NK-92 treated with Interleukin-12 subunit alpha and Interleukin-12 subunit beta, amount 100 ng/mL, for 24 hours (cell line): Measurements from ENCODE around the gene TENM4.

Experiments used
- DNase-seq: peaks from one replicate; lab custom pipeline; 2025; lab: John Stamatoyannopoulos, UW

The TENM4 gene

DNA sequence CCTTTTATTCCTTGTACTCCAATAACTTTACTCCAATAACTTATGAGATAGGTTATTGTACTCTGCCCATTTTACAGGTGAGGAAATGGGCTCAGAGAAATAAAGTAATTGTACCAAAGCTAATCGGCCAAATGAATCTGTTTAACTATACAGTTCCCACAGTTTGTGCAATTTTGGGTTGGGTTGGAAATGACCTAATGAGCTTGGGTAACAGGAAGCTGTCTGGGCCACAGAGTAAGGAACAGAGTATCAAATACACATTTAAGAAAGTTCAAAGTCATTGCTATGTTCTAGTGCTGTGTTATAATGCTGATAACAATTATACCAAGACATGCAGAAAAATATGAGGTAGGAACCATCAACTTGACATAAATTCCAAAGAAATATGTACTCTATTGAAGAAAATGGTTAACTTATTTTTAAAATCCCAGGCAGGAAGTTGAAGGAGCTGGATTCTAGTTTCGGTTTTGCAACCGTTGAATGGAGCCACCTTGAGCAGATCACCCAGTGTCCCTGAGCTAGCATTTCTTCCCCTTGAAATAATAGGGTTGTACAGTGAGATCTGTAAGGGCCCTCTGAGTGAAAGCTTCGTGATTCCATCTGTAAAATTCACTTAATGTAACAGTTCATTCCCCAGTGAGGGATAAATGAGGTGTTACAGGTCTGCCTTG, 505.3 kb downstream of the TENM4 start:
- DNase-seq, result no peak

GRCh38 chr11:78933350-78933749, 507.5 kb downstream of the TENM4 start:
- no peak for DNase-seq

DNA sequence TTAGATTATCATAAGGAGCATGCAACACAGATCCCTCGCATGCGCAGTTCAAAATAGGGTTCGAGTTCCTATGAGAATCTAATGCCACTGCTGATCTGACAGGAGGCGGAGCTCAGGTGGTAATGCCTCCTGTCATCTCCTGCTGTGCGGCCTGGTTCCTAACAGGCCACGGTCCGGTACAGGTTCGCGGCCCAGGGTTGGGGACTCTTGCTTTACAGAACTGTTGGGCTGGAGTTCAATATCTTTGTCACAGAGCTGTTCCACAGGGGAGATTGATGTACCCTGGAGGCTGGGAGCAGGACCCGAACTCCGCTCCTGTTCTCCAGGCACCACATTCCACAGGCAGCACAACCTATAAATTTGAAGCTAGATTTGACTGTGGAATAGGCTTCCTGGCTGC, 508.1 kb downstream of the TENM4 start:
- DNase-seq, result no peak

DNA sequence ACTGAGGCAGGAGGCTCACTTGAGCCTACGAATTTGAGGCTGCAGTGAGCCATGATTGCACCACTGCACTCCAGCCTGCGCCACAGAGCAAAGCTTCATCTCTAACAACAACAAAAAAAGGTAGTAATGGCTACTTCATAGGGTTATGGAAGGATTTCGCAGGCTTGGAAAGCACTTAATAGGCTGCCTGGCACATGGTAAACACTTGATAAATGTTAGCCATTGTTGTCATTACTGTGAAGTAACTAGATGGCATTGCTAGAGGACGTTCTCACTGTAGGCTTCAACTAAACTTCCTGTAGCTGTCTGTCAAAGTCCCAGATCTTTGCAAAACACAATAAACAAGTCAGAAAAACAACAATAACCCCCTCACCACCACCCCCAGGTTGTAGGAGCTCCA, 508.9 kb downstream of the TENM4 start:
- no peak for DNase-seq

DNA sequence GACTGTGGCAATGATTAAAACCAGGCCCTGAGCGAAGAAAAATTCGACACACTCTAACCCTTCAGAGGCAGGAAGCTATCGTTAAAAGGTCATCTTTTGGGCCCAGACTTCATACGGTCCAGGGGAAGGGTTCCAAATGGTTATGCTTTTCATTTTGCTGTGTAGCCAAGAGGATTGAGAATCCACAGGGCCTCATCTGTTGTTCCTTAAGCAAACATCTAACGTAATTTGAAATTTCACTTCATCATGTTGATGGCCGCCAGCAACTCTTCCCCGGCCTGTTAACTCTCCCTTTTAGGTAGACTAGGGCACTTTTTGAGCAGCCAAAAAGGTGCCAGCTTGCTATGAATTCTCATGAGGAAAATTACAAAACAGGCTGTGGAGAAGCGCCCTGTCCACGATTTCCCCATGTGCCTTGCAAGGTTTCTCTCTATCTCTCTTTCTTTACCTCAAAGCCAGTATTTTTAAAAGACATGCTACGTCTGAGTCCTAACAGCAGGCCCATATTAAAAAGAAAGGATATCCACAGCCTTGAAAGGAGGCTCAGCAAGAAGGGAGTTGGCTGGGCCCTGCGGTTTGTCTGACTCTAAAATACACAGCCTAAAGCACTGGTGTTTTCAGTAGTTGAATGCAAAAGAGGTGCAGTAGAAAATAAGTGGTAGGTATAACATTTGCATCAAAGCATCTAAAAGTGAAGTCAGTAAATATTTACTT, 509.9 kb downstream of the TENM4 start:
- DNase-seq, result no peak

DNA sequence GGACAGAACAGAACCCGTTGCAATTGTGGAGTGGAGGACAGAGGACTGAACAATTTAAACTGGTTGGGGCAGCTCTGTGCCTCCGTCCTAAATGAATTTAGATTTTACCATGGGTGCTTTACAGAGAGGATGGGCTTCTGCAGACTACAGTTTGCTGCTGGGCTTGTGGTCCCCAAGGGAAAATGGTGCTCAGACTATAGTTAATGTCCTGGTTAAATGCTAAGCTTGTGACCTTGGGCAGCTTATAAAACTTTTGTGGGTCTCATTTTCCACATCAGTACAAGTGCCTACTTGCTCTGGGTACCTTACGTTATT, 511.0 kb downstream of the TENM4 start:
- DNase-seq, result no peak

- DNase-seq, result no peak
Measured at GRCh38 chr11:78929207-78929905, 511.5 kb downstream of the TENM4 start.

DNA sequence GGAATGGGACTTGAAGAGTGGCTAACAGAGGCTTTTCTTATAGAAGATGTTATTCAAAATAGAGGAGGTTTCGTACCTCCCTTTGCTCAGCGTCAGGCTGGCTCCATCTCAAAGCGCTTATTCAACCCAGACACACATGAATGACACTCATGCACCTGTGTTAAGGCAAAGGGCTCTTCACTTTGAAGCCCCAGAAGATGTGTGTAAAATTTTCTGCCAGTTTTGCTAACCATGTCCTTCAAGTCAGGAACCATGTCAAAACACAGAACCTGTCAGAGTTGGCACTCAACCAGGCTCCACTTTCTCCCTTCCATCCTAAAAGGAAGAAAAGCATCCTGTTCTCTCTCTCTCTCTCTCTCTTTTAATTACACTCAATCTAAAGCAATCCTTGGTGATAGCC, 513.3 kb downstream of the TENM4 start:
- no peak for DNase-seq

GRCh38 chr11:78926633-78927338, 514.0 kb downstream of the TENM4 start:
- no peak for DNase-seq

- DNase-seq, result no peak
Measured at GRCh38 chr11:78925387-78925786, 515.4 kb downstream of the TENM4 start.

- DNase-seq, result no peak
Measured at GRCh38 chr11:78922859-78923625, 517.8 kb downstream of the TENM4 start.

DNA sequence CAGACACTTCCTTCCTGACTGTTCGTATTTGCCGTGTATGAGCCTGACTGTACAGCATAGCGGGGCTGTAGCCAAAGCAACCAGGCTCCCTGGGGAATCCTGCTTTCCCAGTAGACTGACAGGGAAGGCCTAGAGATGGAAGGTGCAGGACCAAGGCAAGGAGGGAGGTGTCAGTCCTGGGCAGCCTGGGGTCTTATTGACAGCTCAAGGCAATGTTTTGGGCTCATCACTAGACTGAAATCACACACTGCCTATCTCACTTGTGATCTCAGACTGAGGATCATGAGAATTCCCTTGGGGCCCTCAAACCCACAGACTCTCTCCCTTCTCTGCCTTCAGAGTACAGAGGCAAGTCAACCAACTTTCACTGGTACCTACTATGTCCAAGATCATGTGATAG, 519.3 kb downstream of the TENM4 start:
- DNase-seq, result no peak

GRCh38 chr11:78920329-78920728, 520.5 kb downstream of the TENM4 start:
- no peak for DNase-seq

DNA sequence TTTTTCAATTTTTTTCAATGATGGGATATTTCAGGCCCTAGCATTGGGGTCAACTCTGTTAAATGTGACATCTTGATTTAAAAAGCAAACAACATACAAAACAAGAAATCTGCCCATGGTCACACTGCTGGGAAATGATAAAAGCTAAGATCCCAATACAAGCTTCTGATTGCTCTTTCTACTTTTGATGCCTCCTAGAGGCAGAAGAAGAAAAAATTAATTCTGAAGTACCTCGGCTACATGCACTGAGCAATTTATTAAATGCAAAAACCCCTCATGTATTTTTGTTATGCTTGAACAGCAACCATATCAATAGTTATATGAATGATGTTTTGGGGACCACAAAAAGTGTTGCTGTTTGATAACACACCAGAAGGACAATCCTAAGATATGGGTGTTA, 524.1 kb downstream of the TENM4 start:
- DNase-seq, result no peak

DNA sequence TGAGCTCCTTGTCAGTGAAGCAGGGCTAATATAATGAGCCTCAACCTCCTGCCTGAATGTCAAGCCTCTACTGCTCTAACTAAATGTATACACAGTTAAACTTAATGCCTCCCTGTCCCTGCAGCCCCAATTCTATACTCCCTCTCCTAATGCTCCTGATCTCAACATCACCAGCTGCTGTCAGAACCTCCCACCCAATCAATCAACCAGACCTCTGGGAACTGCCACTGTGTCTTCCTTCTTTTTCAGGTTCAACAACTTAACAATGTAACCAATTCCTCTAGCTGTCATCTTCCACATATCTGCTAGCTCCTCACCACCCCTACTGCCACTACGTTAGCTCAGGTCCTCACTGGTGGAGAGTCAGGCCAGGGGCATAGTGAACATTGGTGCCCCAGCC, 526.3 kb downstream of the TENM4 start:
- no peak for DNase-seq

DNA sequence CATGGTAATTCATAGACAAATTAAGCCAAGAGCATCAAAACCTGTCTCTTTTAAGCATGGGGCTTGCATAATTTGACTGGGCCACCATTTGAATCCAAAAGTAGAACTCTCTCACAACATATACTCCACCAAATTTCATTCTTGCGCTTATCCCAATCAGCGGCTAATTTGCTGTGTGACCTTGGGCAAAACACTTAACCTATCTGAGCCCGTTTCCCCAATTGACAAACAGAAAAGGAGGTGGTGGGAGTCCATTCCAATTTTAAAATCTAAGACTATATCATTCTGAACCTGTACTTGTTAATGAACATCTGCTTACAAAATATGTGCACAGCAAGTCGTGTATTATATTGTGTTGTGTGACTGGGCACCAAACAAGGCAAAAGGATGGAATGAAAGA, 528.1 kb downstream of the TENM4 start:
- DNase-seq, result no peak

DNA sequence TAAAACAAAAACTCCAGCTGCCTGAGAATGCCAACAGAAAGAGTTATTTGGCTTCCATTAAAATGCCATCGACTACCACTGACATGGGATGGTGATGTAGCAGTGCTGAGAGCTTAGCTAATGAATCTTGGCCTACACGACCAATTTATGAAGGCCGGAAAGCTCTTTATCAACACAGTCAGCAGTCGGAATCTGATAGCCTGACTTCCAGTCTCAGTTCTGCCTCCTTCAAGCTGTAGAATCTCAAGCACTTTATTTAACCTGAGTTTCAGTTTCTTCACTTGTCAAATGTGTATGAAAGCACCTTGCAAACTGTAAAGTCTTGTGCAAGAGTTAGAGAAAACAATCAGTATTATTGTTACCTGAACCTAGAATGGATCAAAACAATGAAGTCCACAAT, 530.5 kb downstream of the TENM4 start:
- DNase-seq, result no peak

DNA sequence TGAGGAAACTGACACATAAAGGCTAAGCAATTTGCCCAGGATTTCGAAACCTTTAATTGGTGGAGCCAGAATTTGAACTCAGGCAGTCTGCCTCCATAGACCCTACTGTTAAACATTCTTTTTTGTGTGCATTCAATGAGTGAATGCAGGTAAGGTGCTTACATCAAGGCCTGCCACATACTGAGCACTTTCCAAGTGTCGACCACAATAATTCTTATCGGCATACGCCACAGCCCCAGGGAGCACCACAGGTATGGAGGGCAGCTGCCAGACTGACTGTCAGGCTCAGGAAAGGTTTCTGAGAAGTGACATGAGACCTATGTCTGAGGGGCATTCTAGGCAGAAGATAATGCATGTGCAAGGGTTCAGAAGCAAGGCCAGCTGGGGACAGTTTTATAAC, 531.4 kb downstream of the TENM4 start:
- no peak for DNase-seq

DNA sequence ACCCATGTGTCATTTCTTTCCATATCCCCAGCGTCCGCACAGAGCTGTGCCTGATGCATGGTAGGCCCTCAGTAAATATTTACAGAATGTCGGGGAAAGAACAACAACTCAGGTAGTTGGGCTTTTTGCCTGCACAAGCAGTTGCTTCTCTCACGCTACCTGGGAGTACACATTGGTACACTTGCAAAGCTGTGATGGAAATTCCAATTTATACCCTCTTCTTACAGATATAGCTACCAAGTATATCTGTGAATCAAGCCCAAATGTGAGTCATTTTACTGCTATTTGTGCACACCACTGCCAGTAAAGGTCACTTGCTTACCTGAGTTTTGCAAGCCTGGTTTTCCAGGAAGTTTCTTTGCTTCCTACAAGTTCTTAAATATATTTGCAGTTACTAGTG, 533.2 kb downstream of the TENM4 start:
- no peak for DNase-seq

DNA sequence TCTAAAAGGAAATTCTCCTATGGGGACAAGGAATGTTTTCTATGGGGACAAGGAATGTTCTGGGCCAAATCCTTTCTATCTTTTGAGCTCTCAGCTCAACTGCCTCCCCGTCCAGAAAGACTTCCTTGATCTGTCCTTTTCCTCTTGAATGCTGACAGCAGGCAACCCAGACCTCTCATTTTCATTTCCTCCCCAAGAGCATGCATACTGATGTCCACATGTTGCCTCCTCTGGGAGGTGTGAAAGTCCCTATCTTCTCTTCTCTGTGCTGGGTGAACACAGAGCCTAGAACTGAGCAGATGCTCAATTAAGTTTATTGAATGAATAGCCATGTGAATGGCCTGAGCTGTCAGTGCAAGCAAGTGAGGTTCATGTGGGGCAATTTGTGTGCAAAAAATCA, 534.3 kb downstream of the TENM4 start:
- no peak for DNase-seq

GRCh38 chr11:78905756-78906155, 535.1 kb downstream of the TENM4 start:
- no peak for DNase-seq
